GM21786 (cell line): ENCODE data around the gene AVL9.

Source experiments
- ATAC-seq: cut with Tn5 transposase; IDR thresholded peaks from one replicate; pipeline ENCODE4 v1.9.1; 2021; ENCODE audit not compliant: unreplicated experiment

AVL9 gene

DNA sequence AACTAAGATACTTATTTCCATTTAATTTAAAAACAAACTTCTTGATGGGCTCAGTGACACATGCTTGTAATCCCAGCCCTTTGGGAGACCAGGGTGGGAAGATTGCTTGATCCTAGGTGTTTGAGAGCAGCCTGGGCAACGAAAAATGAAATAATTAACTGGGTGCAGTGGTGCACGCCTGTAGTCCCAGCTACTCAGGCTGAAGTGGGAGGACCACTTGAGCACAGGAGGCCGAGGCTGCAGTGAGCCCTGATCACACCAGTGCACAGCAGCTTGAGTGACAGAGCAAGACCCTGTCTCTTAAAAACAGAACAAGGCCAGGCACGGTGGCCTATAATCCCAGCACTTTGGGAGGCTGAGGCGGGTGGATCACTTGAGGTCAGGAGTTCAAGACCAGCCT is 37.4 kb downstream of the AVL9 start:
- ATAC-seq = no peak

GRCh38 chr7:32533276-32534029 is 38.2 kb downstream of the AVL9 start:
- no peak for ATAC-seq

DNA sequence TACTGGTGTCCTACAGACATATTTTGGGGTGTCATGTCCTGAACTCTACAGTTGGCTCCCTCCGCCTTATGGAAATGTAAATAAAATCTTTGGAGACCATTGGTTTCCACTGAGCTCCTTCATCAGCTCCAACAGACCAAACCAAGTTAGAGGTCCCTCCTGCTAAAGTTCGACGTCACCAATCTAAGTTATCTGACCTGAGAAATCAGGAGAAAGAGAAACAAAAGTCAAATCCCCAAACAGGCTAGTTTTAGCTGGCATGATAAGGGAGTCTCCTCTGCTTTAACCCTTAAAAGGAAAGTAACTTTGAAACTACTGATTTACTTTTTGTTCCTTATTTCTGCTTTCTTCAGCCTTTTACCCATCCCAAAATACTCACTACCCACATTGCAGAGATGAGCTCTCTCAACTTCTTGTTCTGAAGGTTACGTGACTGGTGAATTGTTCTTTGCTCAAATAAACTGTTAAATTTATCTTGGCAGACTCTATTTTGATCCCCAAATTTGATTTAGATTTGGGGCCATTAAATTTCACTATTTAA is 39.9 kb downstream of the AVL9 start:
- ATAC-seq = no peak

DNA sequence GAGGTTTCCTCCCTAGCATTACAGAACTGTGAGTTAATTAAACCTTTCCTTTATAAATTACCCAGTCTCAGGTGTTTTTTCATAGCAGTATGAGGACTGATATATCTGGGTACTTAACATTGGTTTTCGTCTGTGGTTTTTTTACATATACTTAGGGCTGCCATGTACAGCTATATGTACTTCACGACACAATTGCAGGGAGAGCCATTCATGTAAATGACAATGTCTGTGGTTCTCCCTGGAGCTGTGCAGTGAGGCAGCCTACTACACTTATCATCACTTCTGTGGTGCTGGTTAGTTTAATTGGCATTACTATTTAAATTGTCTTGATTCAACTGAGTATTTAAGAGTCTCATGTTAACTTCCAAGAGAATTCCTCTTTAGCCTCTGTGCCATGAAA is 40.7 kb downstream of the AVL9 start:
- no peak for ATAC-seq

DNA sequence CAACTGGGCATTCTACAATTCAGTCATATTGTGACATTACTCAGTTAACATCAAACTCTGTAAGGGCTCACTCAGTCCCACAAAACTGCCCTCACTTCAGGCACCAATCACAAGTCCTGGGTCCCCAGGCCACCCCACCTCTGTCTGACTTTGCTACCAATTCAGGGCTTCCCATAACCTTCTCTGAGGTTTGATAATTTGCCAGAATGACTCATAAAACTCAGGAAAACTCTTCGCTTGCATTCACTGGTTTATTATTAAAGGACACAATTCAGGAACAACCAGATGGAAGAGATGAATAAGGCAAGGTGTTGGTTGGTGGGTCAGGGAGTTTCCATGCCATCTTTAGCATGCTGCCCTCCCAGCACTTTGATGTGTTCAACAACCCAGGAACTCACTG is 41.3 kb downstream of the AVL9 start:
- no peak for ATAC-seq

DNA sequence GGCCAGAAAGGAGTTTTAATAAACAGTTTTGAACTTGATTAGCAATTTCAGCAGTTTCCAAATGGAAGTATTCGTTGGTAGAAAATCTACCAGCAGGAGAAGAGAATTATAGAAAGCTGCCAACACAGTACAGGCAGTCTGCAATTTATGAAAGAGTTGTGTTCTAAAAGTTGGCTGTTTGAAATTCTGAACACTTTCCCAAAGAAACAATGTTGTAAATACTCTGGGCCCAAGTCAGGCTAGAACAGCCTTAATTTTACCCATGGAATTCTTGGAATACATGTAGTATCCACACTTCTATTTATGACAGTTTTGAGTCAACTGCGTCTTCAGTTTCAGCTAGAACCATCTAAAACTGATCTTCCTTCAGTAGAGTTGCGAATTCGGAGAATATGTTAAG is 42.5 kb downstream of the AVL9 start:
- no peak for ATAC-seq

DNA sequence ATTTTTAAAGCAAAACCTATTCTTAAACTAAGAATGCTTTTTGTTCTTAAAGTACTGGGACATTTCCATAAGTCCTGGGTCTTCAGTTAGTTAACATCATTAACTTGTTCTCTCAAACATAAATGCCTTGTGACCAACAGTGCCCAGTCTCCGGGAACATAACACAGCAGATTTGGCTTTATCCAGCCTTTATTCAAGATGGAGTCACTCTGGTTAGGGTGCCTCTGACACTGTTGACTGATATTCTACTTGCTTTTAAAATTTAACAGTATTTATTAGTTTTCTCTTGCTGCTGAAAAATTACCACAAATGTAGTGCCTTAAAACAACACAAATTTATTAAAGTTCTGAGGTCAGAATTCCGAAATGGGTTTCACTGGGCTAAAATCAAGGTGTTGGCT is 44.1 kb downstream of the AVL9 start:
- ATAC-seq = no peak

DNA sequence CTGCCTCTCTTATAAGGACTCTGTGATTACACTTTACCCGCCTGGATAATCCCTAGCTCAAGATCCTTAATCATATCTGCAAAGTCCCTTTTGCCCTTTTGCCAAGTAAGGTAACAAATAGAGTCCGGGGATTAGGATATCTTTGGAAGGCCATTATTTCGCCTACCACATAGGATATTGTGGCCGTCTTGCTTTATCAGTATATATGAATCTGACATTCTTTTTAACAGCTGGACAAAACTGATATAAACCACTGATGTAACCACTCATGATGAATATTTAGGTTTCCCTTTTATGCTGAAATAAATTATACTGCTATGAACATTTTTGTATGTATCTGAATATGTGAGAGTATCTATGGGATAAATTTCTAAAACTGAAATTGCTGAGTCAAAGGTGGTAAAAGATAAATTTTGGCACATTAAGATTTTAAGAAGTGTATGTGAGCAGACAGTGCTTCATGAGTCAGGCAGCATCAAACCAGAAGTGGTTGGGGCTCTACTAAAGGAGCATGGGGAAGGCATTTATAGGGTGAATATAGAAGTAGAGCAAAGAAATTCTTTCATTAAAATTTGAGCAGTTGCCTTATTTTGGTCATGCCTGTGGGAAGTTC is 44.7 kb downstream of the AVL9 start:
- ATAC-seq = no peak

- ATAC-seq = no peak
Observed at GRCh38 chr7:32542595-32542994, 47.3 kb downstream of the AVL9 start.

DNA sequence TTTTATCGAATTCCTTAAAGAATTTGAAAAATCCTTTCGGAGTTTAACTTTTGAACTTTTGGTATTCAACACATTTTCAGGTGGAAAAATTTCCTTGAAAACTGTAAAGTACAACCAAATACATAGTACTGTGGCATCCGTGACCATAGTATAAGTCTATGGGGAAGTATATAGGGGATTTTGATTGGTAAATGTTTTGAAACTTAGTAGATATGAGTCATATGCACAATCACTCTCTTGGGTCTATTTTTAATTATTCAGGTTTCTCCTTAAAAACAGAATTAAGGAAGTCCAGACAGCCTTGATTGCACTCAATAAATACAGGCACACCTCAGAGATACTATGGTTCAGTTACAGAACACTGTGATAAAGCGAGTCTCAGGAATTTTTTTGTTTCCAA is 64.2 kb downstream of the AVL9 start:
- ATAC-seq = no peak

GRCh38 chr7:32560075-32560474 is 64.8 kb downstream of the AVL9 start:
- no peak for ATAC-seq

GRCh38 chr7:32561613-32562012 is 66.3 kb downstream of the AVL9 start:
- ATAC-seq = no peak

- no peak for ATAC-seq
Observed at GRCh38 chr7:32564542-32564941, 69.3 kb downstream of the AVL9 start.

DNA sequence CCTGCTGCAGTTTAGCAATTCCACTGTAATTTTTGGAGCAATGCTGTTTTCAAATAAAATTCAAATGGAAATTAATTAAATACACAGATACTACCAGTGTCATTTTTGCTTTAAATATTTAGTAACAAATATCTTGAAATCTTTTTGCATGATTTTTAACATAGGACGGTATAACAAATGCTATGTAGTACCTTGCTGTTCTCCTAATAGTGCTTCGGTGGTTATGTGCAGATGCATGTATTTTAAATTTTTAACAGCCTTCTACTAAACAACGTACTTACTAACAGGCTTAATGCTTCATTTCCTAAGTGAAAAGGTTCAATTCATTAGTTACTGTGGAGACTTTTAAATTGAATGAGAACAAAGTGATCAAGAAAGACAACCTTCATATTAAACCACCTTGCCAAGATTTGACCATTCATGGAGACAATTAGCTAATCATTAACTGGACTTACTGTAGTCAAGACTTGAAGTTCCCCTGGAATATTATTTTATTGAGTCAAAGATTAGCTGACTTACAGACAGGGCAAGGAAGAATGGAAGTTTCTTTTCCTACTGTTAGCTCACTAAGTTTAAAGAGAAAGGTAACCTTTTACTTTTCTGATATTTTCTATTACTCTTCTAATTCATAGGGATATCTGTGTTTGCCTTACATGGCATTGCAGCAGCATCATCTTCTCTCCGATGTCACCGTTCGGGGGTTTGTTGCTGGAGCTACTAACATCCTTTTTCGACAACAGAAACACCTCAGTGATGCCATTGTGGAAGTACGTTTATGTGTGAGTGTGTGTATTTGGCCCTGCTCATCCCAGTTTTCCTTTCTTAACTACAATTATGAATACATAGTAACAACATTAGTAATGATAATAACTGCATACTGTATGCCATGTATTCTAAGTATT is 74.3 kb downstream of the AVL9 start:
- ATAC-seq = no peak

GRCh38 chr7:32573110-32573687 is 77.9 kb downstream of the AVL9 start:
- ATAC-seq = no peak

- ATAC-seq = no peak
Observed at GRCh38 chr7:32574626-32575025, 79.3 kb downstream of the AVL9 start.

- no peak for ATAC-seq
Observed at GRCh38 chr7:32577421-32577820, 82.1 kb downstream of the AVL9 start.

- no peak for ATAC-seq
Observed at GRCh38 chr7:32579776-32580175, 84.5 kb downstream of the AVL9 start.

DNA sequence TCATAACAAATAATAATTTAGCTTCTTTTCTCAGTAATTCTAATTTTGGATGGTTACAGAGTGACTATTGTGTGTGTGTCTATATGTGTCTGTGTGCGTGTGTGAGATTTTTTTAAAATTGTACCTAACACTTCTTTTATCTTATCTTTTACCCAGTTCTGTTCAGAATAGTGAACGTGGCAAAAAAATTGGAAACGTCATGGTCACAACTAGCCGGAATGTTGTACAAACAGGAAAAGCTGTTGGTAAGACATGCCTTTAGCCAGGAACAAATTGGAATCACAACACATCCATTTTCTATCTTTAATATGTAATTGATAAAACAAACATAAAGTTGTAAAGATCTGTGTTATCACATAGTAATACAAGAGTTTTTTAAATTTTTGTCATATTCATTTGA is 85.4 kb downstream of the AVL9 start:
- no peak for ATAC-seq

DNA sequence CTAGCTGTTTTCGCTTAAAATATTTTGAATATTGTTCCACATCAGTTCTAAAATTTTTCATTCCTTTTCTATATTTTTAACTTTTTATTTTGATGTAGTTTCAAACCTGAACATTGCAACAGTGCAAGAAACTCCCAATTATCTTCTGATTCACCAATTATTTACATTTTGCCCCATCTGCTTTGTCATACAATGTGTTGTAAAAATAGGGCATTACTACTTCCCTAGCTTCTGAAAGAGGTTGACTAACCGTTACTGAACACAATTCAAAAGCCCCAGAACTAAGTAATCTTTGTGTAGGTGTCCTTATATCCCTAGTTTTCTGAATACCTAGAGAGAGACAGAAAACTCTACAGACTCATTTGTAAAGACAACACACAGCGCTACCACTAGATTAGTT is 86.7 kb downstream of the AVL9 start:
- no peak for ATAC-seq

GRCh38 chr7:32583791-32584190 is 88.5 kb downstream of the AVL9 start:
- no peak for ATAC-seq
